Neuronal stem cell (in vitro differentiated cells): ENCODE results near the gene MTMR1.

Experiments used
- DNase-seq: peaks from one replicate; pipeline ENCODE4 v3.0.0-alpha.2; 2013; ENCODE audit warnings: low spot score
- H2AFZ ChIP-seq: one replicate; pipeline ENCODE4 v1.6.1; 2013; ENCODE audit warnings: mild to moderate bottlenecking, low read length, inconsistent platforms
- H2AK5ac ChIP-seq: 2 replicates; pipeline ENCODE4 v1.6.1; 2013; ENCODE audit warnings: low read depth, mild to moderate bottlenecking, inconsistent platforms, low read length, moderate library complexity, mixed read lengths
- H2BK120ac ChIP-seq: 2 replicates; pipeline ENCODE4 v1.6.1; 2013; ENCODE audit warnings: low read depth, mild to moderate bottlenecking, inconsistent platforms, low read length, moderate library complexity, mixed read lengths
- H2BK12ac ChIP-seq: one replicate; pipeline ENCODE4 v1.6.1; 2013; ENCODE audit warnings: low read length, inconsistent platforms
- H2BK15ac ChIP-seq: 2 replicates; pipeline ENCODE4 v1.6.1; 2013; ENCODE audit warnings: mild to moderate bottlenecking, low read length, inconsistent platforms, mixed read lengths
- H2BK5ac ChIP-seq: one replicate; pipeline ENCODE4 v1.6.1; 2013; ENCODE audit warnings: inconsistent platforms, mild to moderate bottlenecking, low read length, moderate library complexity
- H3K14ac ChIP-seq: one replicate; pipeline ENCODE4 v1.6.1; 2013; ENCODE audit warnings: low read length, inconsistent platforms
- H3K18ac ChIP-seq: 2 replicates; pipeline ENCODE4 v1.6.1; 2013; ENCODE audit warnings: low read length, inconsistent platforms
- H3K23ac ChIP-seq: 2 replicates; pipeline ENCODE4 v1.6.1; 2013; ENCODE audit warnings: low read depth, mild to moderate bottlenecking, mixed read lengths, low read length, inconsistent platforms; ENCODE audit not compliant: poor library complexity
- H3K27ac ChIP-seq: replicated peaks from 3 replicates; pipeline ENCODE4 v1.5.1; 2013; ENCODE audit warnings: low read length, inconsistent platforms
- H3K27me3 ChIP-seq, 3 experiments: 2 replicates each; pipeline ENCODE4 v1.6.1; 2013; ENCODE audit warnings: low read length in 3 of 3, mild to moderate bottlenecking in 2 of 3, inconsistent platforms in 1 of 3, low read depth in 1 of 3, mixed read lengths in 1 of 3, moderate library complexity in 1 of 3; ENCODE audit not compliant: control insufficient read depth in 3 of 3, insufficient read depth in 3 of 3
- H3K36me3 ChIP-seq, 2 donors: replicated peaks in 1 of 2; 2 replicates each; pipeline ENCODE4 v1.6.1; 2013; ENCODE audit warnings: low read length in 2 of 2; ENCODE audit not compliant: control insufficient read depth in 2 of 2, insufficient read depth in 2 of 2
- H3K4ac ChIP-seq: 2 replicates; pipeline ENCODE4 v1.6.1; 2013; ENCODE audit warnings: inconsistent platforms, mild to moderate bottlenecking, low read length, moderate library complexity
- H3K4me1 ChIP-seq, 2 donors: 1 replicate in 1 of 2; 2 replicates in 1 of 2; pipeline ENCODE4 v1.6.1; 2013; ENCODE audit warnings: low read length in 2 of 2, low read depth in 1 of 2; ENCODE audit not compliant: control insufficient read depth in 2 of 2, insufficient read depth in 1 of 2
- H3K4me2 ChIP-seq: one replicate; pipeline ENCODE4 v1.6.1; 2013; ENCODE audit warnings: mild to moderate bottlenecking, low read length, inconsistent platforms; ENCODE audit not compliant: insufficient read depth, poor library complexity, severe bottlenecking
- H3K4me3 ChIP-seq, 2 donors: 2 replicates each; pipeline ENCODE4 v1.5.1; 2013; ENCODE audit warnings: low read length in 2 of 2, mild to moderate bottlenecking in 2 of 2, inconsistent platforms in 1 of 2, moderate library complexity in 1 of 2
- H3K79me1 ChIP-seq: one replicate; pipeline ENCODE4 v1.6.1; 2013; ENCODE audit warnings: low read depth, mild to moderate bottlenecking, inconsistent platforms, low read length, moderate library complexity
- H3K9ac ChIP-seq: one replicate; pipeline ENCODE4 v1.6.1; 2013; ENCODE audit warnings: mild to moderate bottlenecking, low read depth, low read length, inconsistent platforms; ENCODE audit not compliant: poor library complexity
- H3K9me3 ChIP-seq, 2 donors: replicated peaks in 1 of 2; 2 replicates each; pipeline versions ENCODE3 to v1.6.1; 2013; ENCODE audit warnings: low read length in 2 of 2, mild to moderate bottlenecking in 2 of 2, inconsistent platforms in 1 of 2, low read depth in 1 of 2, mixed read lengths in 1 of 2, moderate library complexity in 1 of 2; ENCODE audit not compliant: control insufficient read depth in 2 of 2, insufficient read depth in 1 of 2
- H4K8ac ChIP-seq: one replicate; pipeline ENCODE4 v1.6.1; 2013; ENCODE audit warnings: low read depth, mild to moderate bottlenecking, inconsistent platforms, low read length, moderate library complexity
- H4K91ac ChIP-seq: one replicate; pipeline ENCODE4 v1.6.1; 2013; ENCODE audit warnings: low read length, low read depth, mild to moderate bottlenecking, inconsistent platforms; ENCODE audit not compliant: poor library complexity
- WGBS, 2 donors: extraction: QIAGEN DNeasy Blood & Tissue Kit; methylation state at CpG; one replicate each; pipeline ENCODE4 v1.1.7; 2013; ENCODE audit warnings: missing lambda C conversion rate in 2 of 2, mixed read lengths in 1 of 2; ENCODE audit not compliant: insufficient read length in 2 of 2, insufficient replicate concordance in 1 of 2; ENCODE audit errors: extremely low coverage in 2 of 2; 5-methylcytosine and 5-hydroxymethylcytosine counted together

The MTMR1 gene

GRCh38 chrX:150692296-150692695 lies 900 bp upstream of the MTMR1 start:
- Histone ChIP-seq H3K36me3 (no peaks in the 10 kb centered on the region), H2AK5ac (no peak overlapping the region), H3K9ac (no peak overlapping the region), H3K4me2 (no peak overlapping the region), H2AFZ (peak overlapping the region; percentile 93), H4K91ac (no peak overlapping the region), H3K9me3 (no peaks in the 10 kb centered on the region), H3K79me1 (no peaks in the 10 kb centered on the region), H2BK12ac (no peak overlapping the region), H3K27me3 (no peaks in the 10 kb centered on the region), H2BK5ac (no peak overlapping the region), H2BK15ac (no peak overlapping the region), H3K4ac (no peak overlapping the region), H3K27ac (no peak overlapping the region), H3K23ac (no peak overlapping the region), H4K8ac (no peak overlapping the region), H3K14ac (no peak overlapping the region), H2BK120ac (no peak overlapping the region), H3K4me1 (peaks cover 3 to 6% of the 10 kb centered on the region in 2 donors), H3K18ac (no peak overlapping the region), H3K4me3 (peak overlapping the region in 1 of 2 donors; percentile 58)
- no CpG with 5 or more reads among the region's 5 CpGs for WGBS, 2 donors
- no peak for DNase-seq

DNA sequence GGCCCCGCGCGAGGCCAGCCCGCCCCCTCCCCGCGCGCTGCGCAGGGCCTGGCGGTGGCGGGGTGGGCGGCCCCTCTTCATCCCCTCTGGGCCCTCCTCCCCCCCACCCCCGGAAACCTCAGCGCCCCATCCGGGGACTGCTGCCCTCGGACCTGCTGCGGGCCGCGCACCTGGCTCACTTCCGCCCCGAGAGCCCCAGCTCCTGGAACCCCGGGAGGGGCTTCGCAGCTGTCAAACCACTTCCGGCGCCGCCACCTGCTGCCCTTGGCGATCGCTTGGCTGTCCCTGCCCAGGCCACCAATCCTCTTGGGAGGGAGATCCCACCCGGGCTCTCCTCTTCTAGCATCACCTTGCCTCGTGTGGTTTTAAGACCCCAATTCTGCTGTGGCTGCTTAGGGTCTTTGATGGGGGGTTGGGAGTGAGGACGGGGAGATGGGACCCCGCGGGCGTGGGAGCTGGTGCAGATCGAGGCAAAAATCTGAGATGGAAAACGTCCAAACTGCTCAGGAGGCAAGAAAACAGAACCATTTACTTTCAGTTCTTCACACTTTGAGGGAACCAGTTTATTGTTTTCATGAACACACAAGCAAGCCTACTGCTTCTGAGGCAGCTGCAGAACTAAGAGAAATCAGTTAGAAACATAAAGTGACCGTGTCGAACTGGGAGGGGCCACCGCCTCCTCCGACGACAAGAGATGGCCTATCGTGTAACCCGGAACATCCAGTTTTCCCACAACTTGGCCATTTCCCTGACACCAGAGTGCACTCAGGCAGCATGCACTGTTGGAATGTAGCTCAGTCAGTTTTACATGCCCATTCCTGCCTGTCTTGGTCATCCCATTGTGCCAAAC lies 754 bp downstream of the MTMR1 start:
- no peak overlapping the region for H3K23ac ChIP-seq
- H2BK15ac ChIP-seq, result no peak overlapping the region

GRCh38 chrX:150694738-150695410 lies 1.7 kb downstream of the MTMR1 start:
- Histone ChIP-seq H3K9me3 (no peaks in the 10 kb centered on the region), H2BK12ac (no peak overlapping the region), H2AK5ac (no peak overlapping the region), H3K18ac (no peak overlapping the region), H3K14ac (no peak overlapping the region), H3K27ac (no peak overlapping the region), H2BK5ac (no peak overlapping the region), H2AFZ (no peak overlapping the region), H3K4me3 (no peak overlapping the region), H3K4ac (no peak overlapping the region), H3K27me3 (no peaks in the 10 kb centered on the region), H3K9ac (no peak overlapping the region), H3K4me2 (no peak overlapping the region), H3K23ac (no peak overlapping the region), H2BK15ac (no peak overlapping the region), H4K8ac (no peak overlapping the region), H3K36me3 (no peaks in the 10 kb centered on the region), H3K79me1 (no peaks in the 10 kb centered on the region), H4K91ac (no peak overlapping the region), H2BK120ac (no peak overlapping the region), H3K4me1 (peaks cover 3 to 6% of the 10 kb centered on the region in 2 donors)
- no peak for DNase-seq
- no CpG with 5 or more reads among the region's 8 CpGs for WGBS, 2 donors

More for the DNA sequence above, 754 bp downstream of the MTMR1 start:
- Histone ChIP-seq H2BK120ac (no peak overlapping the region), H3K4ac (no peak overlapping the region), H3K9me3 (no peaks in the 10 kb centered on the region), H3K4me1 (peaks cover 3 to 6% of the 10 kb centered on the region in 2 donors), H2BK5ac (no peak overlapping the region), H4K91ac (no peak overlapping the region), H3K27me3 (no peaks in the 10 kb centered on the region), H3K18ac (no peak overlapping the region), H3K9ac (no peak overlapping the region), H2AK5ac (no peak overlapping the region), H3K4me3 (peak overlapping the region; percentile 58 to 74), H3K36me3 (no peaks in the 10 kb centered on the region), H2AFZ (peak overlapping the region; percentile 67), H3K4me2 (peak overlapping the region; percentile 15), H3K14ac (no peak overlapping the region), H3K27ac (no peak overlapping the region), H3K79me1 (no peaks in the 10 kb centered on the region), H4K8ac (no peak overlapping the region), H2BK12ac (no peak overlapping the region)
- no peak for DNase-seq
- WGBS, 2 donors, result no CpG with 5 or more reads among the region's 42 CpGs

- Histone ChIP-seq H2AK5ac (no peak overlapping the region), H2BK15ac (no peak overlapping the region), H3K18ac (no peak overlapping the region), H2BK5ac (no peak overlapping the region), H3K27me3 (no peaks in the 10 kb centered on the region), H3K4me1 (peaks cover 3 to 6% of the 10 kb centered on the region in 2 donors), H4K8ac (no peak overlapping the region), H3K9ac (no peak overlapping the region), H2BK120ac (no peak overlapping the region), H2AFZ (no peak overlapping the region), H3K4ac (no peak overlapping the region), H3K4me3 (no peak overlapping the region), H3K27ac (no peak overlapping the region), H3K79me1 (no peaks in the 10 kb centered on the region), H3K9me3 (no peaks in the 10 kb centered on the region), H3K4me2 (no peak overlapping the region), H4K91ac (no peak overlapping the region), H3K14ac (no peak overlapping the region), H2BK12ac (no peak overlapping the region), H3K23ac (no peak overlapping the region), H3K36me3 (peaks cover 0 to 5% of the 10 kb centered on the region in 2 donors)
- WGBS, 2 donors, result no CpG with 5 or more reads among the region's 1 CpG
- no peak for DNase-seq
These were observed 3.1 kb downstream of the MTMR1 start for GRCh38 chrX:150696331-150696730.
